Epidermal melanocyte (primary cell): ENCODE measurements around the gene KCNA3.
A peak's percentile ranks its signal among the peaks of the same experiment; 100 is the strongest.

ENCODE experiments used
- DNase-seq: peaks from one replicate; pipeline ENCODE4 v3.0.0; 2011; ENCODE audit warnings: low spot score; ENCODE audit not compliant: insufficient read length

Gene KCNA3

DNA sequence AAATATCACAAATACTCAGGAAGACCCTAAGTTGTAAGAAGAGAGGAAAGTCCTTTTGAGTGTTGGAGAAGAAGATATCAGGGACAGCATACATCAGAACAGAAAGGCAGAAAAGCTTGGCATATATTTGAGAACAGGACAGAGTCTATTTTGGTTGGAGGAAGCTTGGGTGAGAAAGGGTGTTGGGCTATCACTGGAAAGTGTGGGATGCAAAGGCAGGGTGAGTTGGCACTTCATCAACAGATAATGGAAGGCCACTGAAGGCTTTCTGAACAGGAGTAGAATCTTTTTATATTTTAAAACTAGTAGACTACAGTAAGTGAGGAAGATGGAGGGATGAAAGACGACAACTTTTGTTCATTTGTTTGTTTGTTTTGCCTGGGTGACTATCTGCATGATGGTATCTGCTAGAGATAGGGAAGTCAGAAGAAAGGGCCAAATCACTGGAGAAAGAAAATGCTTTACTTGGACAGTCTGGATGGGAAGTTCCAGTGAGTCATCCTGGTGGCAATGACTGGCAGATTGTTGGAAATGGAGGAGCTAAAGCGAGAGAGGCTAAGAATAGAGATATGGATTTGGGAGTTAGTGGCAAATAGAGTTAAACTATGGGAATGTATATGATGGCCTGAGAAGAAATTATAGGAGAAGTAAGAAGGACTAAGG, 34.9 kb downstream of the KCNA3 start:
- DNase-seq = no peak

DNA sequence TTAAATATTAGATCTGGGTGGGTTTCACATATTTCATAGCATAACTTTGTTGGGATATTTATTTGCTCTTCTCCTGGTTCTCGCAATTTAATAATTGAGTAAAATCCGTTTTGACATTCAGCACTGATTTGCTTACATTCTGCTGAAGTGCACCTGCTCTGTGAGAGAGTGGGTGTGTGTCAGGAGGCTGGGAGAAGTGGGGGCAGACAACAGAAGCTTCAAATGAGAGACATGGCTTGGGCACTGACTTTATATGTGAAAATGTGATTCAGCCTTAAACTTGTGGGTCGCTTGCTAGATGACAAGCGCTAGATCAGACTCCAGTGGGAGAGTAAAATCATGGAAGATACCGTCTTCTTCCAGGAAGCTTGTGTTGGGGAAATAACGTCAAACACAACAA, 36.2 kb downstream of the KCNA3 start:
- no peak for DNase-seq

DNA sequence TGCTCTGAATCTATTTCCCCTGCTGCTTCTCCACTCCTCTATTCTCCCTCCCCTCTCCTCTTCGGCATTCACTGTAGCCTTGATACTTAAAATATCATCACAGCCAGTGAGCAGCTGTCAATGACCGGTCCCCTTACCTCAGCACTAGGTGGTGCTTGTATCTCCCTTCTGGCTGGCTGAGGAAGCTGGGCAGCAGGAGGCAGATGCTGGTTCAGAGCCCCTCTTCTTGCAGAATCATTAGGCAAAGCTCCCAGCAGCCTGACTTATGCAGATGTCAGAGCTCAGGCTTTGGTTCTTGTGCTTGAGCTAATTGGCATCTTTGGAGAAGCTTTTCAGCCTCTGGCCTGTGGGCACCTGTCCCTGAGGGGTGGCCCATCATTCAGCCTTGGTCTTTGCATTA, 36.7 kb downstream of the KCNA3 start:
- no peak for DNase-seq

DNA sequence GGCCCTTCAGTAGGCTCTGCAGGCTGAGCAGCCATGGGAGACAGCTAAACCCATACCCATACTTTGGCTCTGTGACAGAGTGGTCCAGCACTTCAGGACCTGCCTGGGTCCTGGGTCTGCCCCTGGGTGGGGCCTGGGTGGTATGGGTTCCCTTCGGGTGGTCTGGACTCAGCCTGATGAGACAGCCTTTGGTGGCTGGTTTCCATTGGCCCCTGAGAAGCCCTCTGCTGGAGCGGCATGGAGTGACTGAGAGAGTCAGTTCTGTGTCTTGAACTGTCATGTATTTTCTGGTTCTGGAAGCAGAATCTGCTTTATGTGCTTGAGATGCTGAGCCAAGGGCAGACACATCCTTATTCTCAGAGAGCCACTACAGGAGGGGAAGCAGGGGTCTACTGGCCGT, 37.3 kb downstream of the KCNA3 start:
- no peak for DNase-seq

DNA sequence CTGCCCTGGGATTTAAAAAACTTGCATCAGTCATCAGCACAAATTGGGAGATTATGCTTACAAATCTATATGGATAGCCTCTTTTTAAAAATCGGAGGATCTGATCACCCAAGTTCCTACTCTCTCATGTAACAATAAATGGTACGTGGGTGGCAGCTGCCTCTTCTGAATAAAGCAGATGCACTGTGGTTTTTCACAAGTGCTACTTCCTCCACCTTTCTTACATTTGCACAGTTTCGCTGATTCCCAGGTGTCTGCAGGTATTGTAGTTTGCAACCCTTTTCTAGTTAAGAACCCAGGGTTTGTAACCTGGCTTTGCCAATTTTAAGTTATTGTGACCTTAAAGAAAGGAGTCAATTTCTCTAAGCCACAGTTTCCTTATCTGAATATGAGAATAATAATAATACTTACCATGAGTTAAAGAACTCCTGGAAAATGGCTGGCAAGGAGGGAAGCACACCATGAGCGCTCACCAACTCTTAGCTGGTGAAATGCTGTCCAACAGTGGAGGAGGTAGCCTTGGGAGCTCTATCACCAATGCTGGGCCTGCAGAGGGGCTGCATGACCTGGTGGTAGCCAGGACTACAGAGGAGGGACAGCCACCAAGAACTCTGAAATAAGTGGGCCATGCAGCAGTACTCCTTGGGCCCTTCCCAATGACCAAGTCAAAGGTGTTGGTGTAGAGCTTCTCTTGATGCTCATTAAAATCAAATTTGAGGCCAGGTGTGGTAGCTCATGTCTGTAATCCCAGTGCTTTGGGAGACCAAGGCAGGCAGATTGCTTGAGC, 38.4 kb downstream of the KCNA3 start:
- DNase-seq = no peak

DNA sequence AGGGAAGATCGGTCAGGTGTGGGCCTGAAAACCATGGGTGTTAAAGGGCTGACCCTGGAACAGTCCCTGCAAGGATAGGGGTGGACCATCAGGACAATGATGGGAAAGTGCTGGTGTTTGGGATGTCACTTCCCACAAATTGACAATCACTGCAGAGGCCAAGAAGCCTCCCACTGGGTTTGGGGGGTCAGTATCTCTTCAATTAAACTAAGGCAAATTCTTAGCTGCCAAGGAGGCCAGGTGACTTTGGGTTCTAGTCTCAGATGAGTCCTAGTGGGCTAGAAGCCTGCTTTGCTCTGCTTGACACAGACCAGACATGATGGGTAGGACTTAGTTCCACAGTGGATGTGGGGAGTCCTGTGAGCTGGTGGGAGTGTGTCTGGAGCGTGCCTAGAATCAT, 39.3 kb downstream of the KCNA3 start:
- DNase-seq = no peak

DNA sequence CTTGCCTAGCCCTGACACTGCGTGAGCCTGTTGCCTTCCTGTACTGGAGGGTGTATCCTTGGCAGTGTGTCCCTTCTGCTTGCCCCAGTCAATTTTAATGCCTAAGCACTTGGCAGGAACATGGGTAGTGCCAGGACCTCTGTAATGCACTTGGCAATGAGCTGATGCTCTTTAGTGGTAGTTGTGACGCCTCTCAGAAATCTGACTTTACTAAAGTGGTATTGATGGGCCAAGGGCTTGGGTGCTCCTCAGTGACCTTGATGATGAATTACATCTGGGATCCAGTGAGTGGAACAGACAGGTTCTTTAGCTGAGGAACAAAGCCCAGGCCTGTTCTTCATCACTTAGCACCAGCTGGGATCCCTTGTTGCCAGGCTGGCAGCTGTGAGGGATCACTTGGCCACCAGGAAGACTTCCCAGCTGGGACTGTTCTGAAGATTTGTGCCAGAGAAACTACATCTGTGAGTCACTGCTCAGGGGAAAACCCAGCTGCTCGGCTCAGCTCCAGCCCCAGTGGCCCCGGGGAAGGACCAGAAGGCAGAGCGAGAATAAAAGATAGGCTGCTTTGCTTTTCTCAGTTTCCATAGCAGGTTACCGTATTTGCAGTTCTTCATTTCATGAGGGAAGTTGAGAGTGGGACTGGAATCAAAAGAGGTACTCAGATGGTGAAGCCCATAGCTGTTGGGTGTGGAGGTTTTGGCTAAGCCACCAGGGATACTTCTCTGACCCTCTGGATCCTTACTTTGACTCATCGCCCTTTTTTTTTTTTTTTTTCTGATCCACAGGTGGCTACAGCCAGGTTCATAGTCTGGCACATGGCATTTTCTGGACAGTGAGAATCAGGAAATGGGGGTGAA, 40.1 kb downstream of the KCNA3 start:
- DNase-seq = peak; percentile 25

DNA sequence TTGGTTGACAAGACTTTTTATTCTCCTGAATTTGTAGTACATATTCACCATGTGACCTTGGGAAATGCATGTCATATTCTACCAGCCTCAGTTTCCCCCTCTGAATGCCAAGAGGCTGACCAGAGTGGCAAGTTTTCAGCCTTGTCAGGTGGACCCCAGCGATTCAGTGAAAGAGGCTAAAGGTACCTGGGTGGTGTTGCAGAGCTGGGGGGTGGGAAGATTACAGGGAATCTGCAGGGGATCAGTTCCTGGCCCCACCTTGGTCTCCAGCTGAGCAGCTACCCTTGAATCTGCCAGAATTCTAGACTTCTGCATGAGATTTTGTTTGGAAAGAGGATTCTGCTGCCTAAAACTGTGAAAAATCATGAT, 40.7 kb downstream of the KCNA3 start:
- DNase-seq = no peak

DNA sequence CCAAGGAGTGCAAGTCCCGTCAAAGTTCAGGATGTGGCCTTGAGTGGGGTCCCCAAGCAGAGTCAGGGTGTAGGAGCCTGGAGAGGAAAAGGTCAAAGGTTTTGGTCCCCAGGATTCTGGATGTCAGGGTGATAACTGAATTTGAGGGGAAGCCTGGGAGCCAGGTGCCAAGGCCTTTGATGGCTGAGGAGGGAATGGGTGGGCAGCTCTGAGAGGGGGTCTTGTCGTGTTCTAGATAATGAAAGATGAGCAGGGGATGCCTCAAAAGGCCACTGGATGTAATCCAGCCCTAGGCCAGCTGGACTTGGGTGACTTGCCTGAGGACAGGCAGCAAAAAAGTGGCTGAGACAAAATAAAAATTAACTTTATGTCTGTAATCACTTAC, 41.1 kb downstream of the KCNA3 start:
- no peak for DNase-seq

DNA sequence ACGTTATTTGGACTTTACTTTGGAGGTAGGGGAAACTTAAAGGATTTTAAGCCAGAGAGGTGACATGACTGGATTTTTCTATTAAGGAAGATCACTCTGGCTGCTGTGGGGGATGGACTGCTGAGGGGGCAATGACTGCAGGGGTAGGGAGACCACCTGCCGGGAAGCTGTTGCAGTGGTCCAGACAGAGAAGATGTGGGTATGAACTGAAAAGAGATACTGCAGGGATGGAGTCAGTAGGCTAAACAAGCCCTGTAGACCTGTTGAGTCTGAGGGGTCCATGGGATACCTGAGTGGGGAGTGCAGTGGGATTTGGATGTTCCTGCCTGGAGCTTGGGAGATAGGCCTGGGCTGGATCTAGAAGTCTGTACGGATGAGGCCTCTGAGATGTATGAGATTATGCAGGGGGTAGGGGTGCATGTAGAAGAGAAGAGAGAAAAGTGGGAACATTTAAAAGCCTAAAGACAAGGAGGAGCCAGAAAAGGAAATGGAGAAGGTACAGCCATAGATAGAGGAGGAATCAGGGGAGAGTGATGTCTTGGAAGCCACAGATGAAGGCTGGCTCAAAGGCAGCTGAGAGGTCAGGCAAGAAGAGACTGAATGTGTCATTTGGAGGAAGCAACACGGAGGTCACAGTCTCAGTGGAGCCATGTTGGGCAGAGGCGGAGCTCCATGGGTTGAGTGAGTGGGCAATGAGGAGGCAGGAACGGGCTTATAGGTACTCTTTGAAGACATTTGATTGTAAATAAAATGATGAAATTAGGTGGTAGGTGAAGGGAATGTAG, 42.7 kb downstream of the KCNA3 start:
- no peak for DNase-seq

DNA sequence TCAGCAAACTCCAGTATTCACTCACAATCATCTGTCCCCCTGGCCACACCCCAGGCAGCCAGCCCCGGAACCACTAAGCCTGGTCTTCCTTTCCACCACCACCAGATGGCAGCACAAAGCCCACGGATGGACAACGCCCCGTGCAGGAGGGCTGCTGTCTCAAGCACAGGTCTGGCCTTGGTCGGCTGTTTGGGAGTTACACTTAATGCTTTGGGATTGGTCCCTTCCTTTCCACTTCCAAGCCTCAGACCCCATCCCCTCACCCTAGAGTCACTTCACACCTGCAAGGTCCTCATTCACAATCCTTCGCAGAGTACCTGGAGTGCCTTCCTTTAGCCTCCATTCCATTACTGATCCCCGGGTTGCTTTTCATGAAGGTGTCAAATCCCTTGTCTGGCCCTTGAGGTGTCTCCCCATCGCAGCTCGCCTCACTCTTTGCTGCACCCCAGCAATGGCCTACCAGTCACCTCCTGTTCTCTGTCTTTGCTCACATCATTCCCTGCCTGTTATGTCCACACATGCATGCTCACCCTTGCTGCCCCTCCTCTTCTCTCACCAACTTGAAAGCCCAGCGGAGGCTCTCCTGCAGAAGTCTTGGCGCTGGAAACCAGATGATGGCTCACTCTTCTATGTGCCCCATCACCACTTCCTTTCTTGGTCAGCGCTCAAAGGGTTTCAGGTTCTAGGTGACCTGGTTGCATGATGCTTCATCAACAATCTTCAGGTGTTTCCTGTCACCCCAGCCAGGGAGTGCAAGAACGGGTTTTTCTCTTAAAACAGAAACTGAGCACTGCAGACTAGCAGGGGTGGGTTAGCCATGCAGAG, 43.7 kb downstream of the KCNA3 start:
- peak; percentile 25 for DNase-seq

DNA sequence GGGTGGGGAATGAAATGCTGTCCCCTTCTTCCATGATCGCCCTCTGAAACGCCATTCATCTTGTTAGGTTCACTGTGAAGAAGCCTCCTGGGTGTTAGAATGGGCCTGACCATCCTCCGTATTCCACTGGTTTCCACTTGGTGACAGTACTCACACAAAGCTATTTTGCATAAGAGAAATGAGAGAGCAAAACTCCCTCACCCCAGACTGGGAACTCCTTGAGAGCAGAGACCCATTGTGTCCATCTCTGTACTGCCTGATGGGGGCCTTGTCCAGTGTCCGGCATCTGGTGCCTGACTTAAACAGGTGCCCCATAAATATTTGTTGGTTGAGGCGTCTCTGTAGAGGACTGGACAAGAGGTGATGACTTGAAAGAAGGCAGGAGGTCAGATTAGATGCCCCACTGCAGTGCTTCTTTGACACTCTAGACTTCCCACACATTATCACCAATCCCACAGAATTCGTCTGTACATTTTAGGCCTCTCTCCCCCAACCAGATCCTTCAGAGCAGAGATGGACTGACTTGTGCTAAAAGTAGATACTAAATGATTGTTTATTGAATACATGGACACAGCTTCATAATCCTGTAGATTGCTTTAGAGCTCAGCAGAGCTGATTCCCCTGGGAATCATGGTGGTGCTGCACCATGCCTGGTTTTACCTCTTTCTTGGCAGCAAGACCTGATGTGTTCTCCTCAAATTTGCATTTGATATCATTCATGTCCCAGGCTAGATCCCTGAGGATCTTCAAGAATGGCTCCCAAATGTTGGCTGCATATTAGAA, 46.2 kb downstream of the KCNA3 start:
- no peak for DNase-seq

DNA sequence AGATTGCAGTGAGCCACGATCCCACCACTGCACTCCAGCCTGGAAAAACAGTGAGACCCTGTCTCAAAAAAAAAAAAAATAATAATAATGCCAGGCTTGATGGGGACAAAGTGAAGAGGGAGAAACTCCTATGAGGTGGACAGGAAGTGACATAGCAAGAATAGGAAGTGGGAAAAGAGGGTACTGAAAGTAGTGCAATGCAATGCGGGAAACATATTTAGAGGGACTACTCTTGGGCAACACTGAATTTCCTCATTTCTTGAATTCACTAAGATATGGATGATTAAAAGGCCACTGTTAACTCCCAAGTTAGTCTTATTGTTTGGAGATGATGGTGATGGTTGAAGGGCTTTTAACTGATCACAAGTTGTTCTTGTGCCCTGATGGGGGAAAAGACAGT, 47.0 kb downstream of the KCNA3 start:
- no peak for DNase-seq

DNA sequence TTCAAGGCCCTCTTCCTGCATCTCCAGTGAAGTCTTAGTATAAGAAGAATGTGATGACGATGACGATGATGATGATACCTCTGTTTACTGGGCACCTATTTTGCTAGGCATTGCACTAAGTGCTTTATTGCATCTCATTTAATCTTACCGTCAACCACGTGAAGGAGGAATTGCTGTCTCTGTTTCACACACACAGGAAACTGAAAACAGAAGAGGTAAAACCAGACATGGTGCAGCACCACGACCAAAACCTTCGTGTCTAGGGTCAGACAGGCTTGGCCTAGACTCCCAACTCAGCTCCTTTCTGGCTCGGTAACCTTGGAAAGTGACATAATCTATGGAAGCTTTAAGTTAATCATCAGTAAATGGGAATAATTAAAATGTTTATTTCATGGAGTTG, 47.9 kb downstream of the KCNA3 start:
- no peak for DNase-seq
